ENCODE results near the gene COL23A1. TPM values are rescaled to one million over a fixed set of nuclear protein-coding genes. Genes with fewer than 3 reads are reported as not detected.
"Not testable (repeated sequence)": the region's sequence is repeated elsewhere in the genome, so short reads cannot be mapped to it uniquely, and the experiment has no call there.

COL23A1 gene
- total and polyA plus RNA-seq, 2 experiments from 2014 or later, result 1.1 to 5.1 TPM

- no peak overlapping the region for H3K4me3 ChIP-seq
- TF ChIP-seq CTCF (IDR thresholded peaks at IDR 0.05; ENCODE audit: poor library complexity) (no peak), EZH2 (IDR thresholded peaks at IDR 0.05; ENCODE audit: borderline replicate concordance) (no peak), EZH2phosphoT487 (IDR thresholded peaks at IDR 0.05; ENCODE audit: low read depth, severe bottlenecking, unreplicated experiment) (no peak)
- WGBS (ENCODE audit: low lambda C conversion rate, missing lambda C conversion rate), result 96% methylated on average over 10 of the region's 10 CpGs
These were observed 360.3 kb downstream of the COL23A1 start for GRCh38 chr5:178229861-178230260.

GRCh38 chr5:178229111-178229510, 361.1 kb downstream of the COL23A1 start:
- peaks cover 15% of the 10 kb centered on the region for H4K20me1 ChIP-seq (ENCODE audit: insufficient read depth, poor library complexity, severe bottlenecking)
- not testable (repeated sequence) for H3K9me3 ChIP-seq (ENCODE audit: low read depth); H3K36me3 ChIP-seq (replicated peaks; ENCODE audit: insufficient read depth, low read depth)

More at GRCh38 chr5:178229861-178230260, 360.3 kb downstream of the COL23A1 start:
- peak overlapping the region; percentile 9 for H3K27ac ChIP-seq
- H4K20me1 ChIP-seq (ENCODE audit: insufficient read depth, poor library complexity, severe bottlenecking), result peaks cover 15% of the 10 kb centered on the region
- H2AFZ ChIP-seq, result no peak overlapping the region
- no peak for DNase-seq (ENCODE audit: low spot score)
- H3K9me2 ChIP-seq (replicated peaks; ENCODE audit: insufficient read depth), result no peaks in the 10 kb centered on the region
- H3K79me2 ChIP-seq, result peaks cover 43% of the 10 kb centered on the region
- H3K36me3 ChIP-seq (replicated peaks; ENCODE audit: insufficient read depth, low read depth), result peaks cover 3% of the 10 kb centered on the region
- H3K4me2 ChIP-seq, result peak overlapping the region; percentile 100
- H3K4me1 ChIP-seq (ENCODE audit: insufficient read depth), result peaks cover 30% of the 10 kb centered on the region
- H3K9me3 ChIP-seq (ENCODE audit: low read depth), result no peaks in the 10 kb centered on the region
- H3K27me3 ChIP-seq, result no peaks in the 10 kb centered on the region

GRCh38 chr5:178228609-178229008, 361.6 kb downstream of the COL23A1 start:
- 97% methylated on average over 11 of the region's 11 CpGs for WGBS (ENCODE audit: low lambda C conversion rate, missing lambda C conversion rate)
- H3K36me3 ChIP-seq (replicated peaks; ENCODE audit: insufficient read depth, low read depth), result peaks cover 3% of the 10 kb centered on the region

More at GRCh38 chr5:178229111-178229510, 361.1 kb downstream of the COL23A1 start:
- H2AFZ ChIP-seq; DNase-seq (ENCODE audit: low spot score); H3K4me3 ChIP-seq; H3K9me2 ChIP-seq (replicated peaks; ENCODE audit: insufficient read depth); H3K27me3 ChIP-seq; H3K4me2 ChIP-seq; H3K27ac ChIP-seq: not testable (repeated sequence)
- H3K79me2 ChIP-seq, result peaks cover 43% of the 10 kb centered on the region
- H3K4me1 ChIP-seq (ENCODE audit: insufficient read depth), result peaks cover 30% of the 10 kb centered on the region
- 100% methylated on average over 13 of the region's 13 CpGs for WGBS (ENCODE audit: low lambda C conversion rate, missing lambda C conversion rate)

GRCh38 chr5:178227929-178228328, 362.3 kb downstream of the COL23A1 start:
- TF ChIP-seq CTCF (IDR thresholded peaks at IDR 0.05; ENCODE audit: poor library complexity) (no peak), EZH2 (IDR thresholded peaks at IDR 0.05; ENCODE audit: borderline replicate concordance) (no peak), EZH2phosphoT487 (IDR thresholded peaks at IDR 0.05; ENCODE audit: low read depth, severe bottlenecking, unreplicated experiment) (no peak)
- no peaks in the 10 kb centered on the region for H3K9me3 ChIP-seq (ENCODE audit: low read depth)
- H3K4me1 ChIP-seq (ENCODE audit: insufficient read depth), result peaks cover 28% of the 10 kb centered on the region
- 96% methylated on average over 3 of the region's 3 CpGs for WGBS (ENCODE audit: low lambda C conversion rate, missing lambda C conversion rate)
- H4K20me1 ChIP-seq (ENCODE audit: insufficient read depth, poor library complexity, severe bottlenecking), result peaks cover 15% of the 10 kb centered on the region
- H3K79me2 ChIP-seq, result peaks cover 43% of the 10 kb centered on the region
- H3K9me2 ChIP-seq (replicated peaks; ENCODE audit: insufficient read depth), result no peaks in the 10 kb centered on the region
- no peak overlapping the region for H3K4me2 ChIP-seq
- peak overlapping the region; percentile 87 for H3K27ac ChIP-seq
- H3K4me3 ChIP-seq, result no peak overlapping the region
- no peak for DNase-seq (ENCODE audit: low spot score)
- peaks cover 3% of the 10 kb centered on the region for H3K36me3 ChIP-seq (replicated peaks; ENCODE audit: insufficient read depth, low read depth)
- no peak overlapping the region for H2AFZ ChIP-seq
- no peaks in the 10 kb centered on the region for H3K27me3 ChIP-seq

More at GRCh38 chr5:178228609-178229008, 361.6 kb downstream of the COL23A1 start:
- H3K4me1 ChIP-seq (ENCODE audit: insufficient read depth), result peaks cover 30% of the 10 kb centered on the region
- no peak for DNase-seq (ENCODE audit: low spot score)
- no peaks in the 10 kb centered on the region for H3K9me2 ChIP-seq (replicated peaks; ENCODE audit: insufficient read depth)
- peaks cover 15% of the 10 kb centered on the region for H4K20me1 ChIP-seq (ENCODE audit: insufficient read depth, poor library complexity, severe bottlenecking)
- peaks cover 43% of the 10 kb centered on the region for H3K79me2 ChIP-seq
- TF ChIP-seq EZH2phosphoT487 (IDR thresholded peaks at IDR 0.05; ENCODE audit: low read depth, severe bottlenecking, unreplicated experiment) (no peak), CTCF (IDR thresholded peaks at IDR 0.05; ENCODE audit: poor library complexity) (no peak), EZH2 (IDR thresholded peaks at IDR 0.05; ENCODE audit: borderline replicate concordance) (no peak)
- H2AFZ ChIP-seq, result no peak overlapping the region
- no peaks in the 10 kb centered on the region for H3K9me3 ChIP-seq (ENCODE audit: low read depth)
- no peaks in the 10 kb centered on the region for H3K27me3 ChIP-seq
- H3K4me3 ChIP-seq, result no peak overlapping the region
- peak overlapping the region; percentile 87 for H3K27ac ChIP-seq
- no peak overlapping the region for H3K4me2 ChIP-seq

Data from hepatocyte (in vitro differentiated cells).